COR-L47 (cell line): ENCODE data around the gene NKAIN1.

ENCODE experiments used
- DNase-seq: peaks from one replicate; lab custom pipeline; 2025; lab: John Stamatoyannopoulos, UW

The NKAIN1 gene

DNA sequence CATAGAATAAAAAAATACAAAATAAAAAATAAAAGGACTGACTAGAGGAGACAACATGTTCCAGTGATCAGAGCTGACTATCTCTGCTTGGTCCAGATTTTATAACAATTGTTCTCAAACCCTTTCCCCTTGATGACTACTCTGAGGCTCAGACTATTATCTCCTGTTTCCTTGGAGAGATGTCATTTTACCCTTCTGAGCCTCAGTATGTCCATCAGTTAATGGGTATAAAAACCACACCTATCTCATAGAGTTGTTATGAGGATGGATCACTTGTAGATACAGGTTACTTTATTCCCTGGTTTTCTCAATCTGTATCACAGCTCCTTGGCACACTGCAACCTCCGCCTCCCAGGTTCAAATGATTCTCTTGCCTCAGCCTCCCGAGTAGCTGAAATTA lies 7.0 kb downstream of the NKAIN1 start:
- no peak for DNase-seq

- DNase-seq: no peak
Observed at GRCh38 chr1:31231802-31232201, 7.9 kb downstream of the NKAIN1 start.

DNA sequence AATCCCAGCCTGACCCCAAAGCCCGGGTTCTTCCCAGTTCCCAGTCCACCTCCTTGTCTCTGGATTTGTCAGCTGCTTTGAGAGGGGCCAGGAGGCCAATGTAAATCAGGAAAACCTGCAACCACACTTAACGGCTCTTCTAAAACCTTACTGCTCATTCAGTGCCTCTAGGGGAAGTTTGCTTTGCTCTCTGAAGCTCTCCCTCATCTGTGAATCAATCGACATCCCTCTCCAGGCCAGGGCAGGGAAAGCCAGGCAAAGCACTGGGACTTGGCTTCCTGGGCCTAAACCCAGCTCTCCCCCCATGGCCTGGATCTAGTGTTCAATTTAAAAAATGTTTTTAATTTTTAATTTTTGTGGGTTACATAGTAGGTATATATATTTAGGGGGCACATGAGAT lies 9.3 kb downstream of the NKAIN1 start:
- DNase-seq: no peak

DNA sequence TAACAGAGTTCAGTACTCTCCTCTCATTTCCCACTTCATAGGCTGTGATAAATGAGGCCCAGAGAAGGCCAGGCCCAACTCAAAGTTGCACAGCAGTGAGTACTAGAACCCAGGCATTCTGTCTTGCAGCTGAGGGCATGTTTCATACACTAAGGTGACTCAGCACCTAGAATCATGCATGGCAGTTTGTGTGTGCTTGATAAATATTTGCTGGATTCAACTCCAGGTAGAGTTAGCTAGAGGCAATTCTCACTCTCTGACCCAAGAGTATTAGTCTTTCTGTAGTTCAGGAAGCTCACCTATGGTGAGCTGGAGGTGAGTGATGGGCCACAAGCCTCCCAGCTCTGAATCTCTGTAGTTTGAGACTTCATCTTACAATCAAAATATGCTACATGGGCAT lies 10.7 kb downstream of the NKAIN1 start:
- DNase-seq: no peak

DNA sequence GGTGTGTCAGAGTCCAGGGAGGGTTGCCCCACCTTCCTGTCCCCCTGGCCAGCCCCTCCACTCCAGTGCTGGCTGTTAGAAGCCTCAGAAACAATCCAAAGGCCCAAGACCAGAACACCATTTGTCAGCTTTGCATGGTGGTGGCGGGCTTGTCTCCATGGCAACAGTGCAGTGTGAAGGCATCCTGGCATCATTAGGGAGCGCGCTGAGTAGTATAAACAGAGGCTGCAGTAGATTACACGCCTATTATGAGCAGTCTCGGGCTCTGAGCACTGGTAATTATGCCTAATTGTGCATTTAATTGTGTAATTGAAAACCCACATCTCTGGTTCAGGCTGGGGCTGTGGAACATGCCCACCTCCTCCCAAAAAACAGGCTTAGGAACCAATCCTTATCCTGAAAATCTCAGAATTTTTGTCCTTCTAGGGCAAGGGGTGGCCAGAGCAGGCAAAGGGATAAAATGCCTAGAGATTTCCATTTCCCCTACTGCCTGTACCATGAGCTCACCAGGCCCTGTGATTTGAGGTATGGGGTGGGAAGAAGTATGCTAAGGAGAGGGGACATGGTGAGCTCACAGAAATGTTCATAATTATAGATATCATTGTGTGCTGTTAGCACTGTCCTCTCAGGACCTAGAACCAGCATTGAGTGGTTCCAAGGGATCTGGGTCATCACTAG lies 11.7 kb downstream of the NKAIN1 start:
- DNase-seq: peak; percentile 82

DNA sequence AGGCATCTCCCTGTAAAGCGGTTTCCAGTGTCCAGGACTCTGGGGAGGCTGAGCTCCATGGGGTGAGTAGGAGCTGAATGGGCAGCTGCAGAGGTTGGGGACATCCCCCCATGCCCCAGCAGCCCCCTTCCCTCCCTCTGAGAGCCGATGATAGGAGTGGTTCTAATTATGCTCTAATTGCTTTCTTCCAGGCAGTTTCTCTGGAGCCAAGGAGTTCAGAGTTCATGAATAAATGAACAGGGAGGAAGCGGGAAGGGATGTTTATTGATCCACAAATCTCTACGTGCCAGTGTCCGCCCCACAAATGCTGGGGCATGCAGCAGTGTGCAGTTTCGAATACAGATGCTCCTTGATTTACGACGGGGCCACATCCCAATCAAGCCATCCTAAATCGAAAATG lies 15.6 kb downstream of the NKAIN1 start:
- no peak for DNase-seq

GRCh38 chr1:31222176-31222575 lies 17.5 kb downstream of the NKAIN1 start:
- no peak for DNase-seq

GRCh38 chr1:31221072-31221471 lies 18.6 kb downstream of the NKAIN1 start:
- no peak for DNase-seq

DNA sequence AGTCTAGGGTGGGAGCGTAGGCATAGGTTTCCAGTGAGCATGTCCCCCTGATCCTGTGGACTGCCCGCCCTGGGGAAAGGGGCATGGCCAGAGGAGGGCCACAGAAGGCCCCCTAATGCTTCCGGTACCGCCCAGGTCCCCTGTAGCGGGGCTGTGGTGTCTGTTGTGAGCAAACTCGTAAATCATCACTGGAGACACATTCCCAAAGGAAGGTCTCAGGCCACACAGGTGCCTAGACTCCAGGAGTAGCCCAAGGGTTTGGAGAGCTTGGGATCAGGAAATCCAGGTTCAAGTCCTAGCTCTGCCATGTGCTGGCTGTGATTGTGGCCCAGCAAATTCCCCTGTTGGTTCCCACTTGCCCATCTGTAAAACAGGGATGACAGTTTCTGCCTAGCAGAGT lies 20.2 kb downstream of the NKAIN1 start:
- no peak for DNase-seq

GRCh38 chr1:31218705-31219104 lies 21.0 kb downstream of the NKAIN1 start:
- DNase-seq: no peak

GRCh38 chr1:31216016-31216415 lies 23.7 kb downstream of the NKAIN1 start:
- peak; percentile 78 for DNase-seq

GRCh38 chr1:31215065-31215570 lies 24.6 kb downstream of the NKAIN1 start:
- DNase-seq: no peak

GRCh38 chr1:31214316-31215064 lies 25.2 kb downstream of the NKAIN1 start:
- no peak for DNase-seq

- no peak for DNase-seq
Observed at GRCh38 chr1:31208361-31208945, 31.2 kb downstream of the NKAIN1 start.

DNA sequence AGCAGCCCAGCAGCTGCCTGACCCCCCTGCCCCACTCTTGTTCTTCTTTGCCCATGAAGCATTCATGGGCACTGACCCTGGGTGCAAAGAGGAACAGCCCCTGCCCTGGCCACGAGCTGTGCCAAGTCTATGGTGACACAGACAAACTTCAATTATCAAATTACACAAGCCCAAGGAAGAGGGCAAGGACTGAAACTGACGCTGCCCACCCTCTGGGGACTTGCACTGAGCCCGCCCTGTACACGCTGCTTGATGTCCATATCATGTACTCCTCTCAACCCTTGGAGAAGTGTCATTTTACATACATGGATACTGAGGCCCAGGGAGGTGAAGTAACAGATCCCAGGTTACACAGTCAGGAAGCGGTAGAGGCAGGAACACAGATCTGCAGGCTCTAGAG lies 32.1 kb downstream of the NKAIN1 start:
- no peak for DNase-seq

DNA sequence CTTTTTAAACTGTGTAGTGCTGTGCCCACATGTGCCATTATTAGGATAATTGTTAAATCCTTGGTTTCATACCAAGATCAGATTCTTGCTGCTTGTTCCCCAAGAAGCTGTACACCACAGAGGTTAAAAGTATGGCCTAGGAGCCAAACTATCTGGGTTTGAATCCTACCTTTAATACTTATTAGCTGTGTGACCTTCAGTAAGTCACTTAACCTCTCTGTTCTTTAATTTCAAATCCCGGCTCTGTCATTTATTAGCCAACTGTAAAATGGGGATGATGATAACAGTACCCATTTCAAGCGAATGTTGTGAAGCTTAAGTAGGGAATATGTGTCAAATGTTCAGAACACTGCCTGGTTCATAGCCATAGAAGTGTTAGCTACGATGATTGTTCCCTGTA lies 32.6 kb downstream of the NKAIN1 start:
- DNase-seq: no peak

GRCh38 chr1:31203215-31203614 lies 36.5 kb downstream of the NKAIN1 start:
- DNase-seq: no peak

GRCh38 chr1:31201931-31202360 lies 37.7 kb downstream of the NKAIN1 start:
- DNase-seq: no peak

DNA sequence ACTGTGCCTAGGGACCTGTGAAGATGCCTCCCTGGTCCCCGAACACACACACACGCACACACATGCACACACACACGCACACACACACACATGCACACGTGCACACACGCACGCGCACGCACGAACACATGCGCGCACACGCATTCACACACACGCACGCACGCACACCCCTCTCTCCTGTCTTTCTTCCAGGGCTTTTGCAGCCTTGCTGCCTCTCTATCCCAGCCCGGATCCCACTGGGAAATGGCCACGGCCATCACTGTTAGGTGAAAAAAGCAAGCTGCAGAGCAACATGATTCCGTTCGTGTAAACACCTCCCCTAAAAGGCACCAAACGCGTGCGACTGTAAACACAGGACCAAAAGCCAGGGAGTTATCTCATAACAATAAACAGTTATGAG lies 39.7 kb downstream of the NKAIN1 start:
- no peak for DNase-seq

- no peak for DNase-seq
Observed at GRCh38 chr1:31199236-31199790, 40.4 kb downstream of the NKAIN1 start.

- DNase-seq: no peak
Observed at GRCh38 chr1:31198600-31198999, 41.1 kb downstream of the NKAIN1 start.

GRCh38 chr1:31198150-31198549 lies 41.5 kb downstream of the NKAIN1 start:
- no peak for DNase-seq

GRCh38 chr1:31196685-31197084 lies 43.0 kb downstream of the NKAIN1 start:
- DNase-seq: no peak
